Left colon (tissue), 2 donors: ENCODE results near the gene PLA2G6. TPM values are rescaled to one million over a fixed set of nuclear protein-coding genes. Genes with fewer than 3 reads are reported as not detected.
"Not testable (repeated sequence)": the region's sequence is repeated elsewhere in the genome, so short reads cannot be mapped to it uniquely, and the experiment has no call there.

ENCODE experiments used
- ATAC-seq: fragments of 200-7000 bp; cut with Tn5 transposase; one replicate; pipeline ENCODE4 v1.9.1; 2020; ENCODE audit warnings: mild to moderate bottlenecking, moderate library complexity
- DNase-seq, 2 donors: peaks; one replicate each; pipeline ENCODE4 v3.0.0-alpha.2; 2020
- intact Hi-C, 2 donors: fragments of 100-400 bp; cut with DNase I in 1 of 2; cut with micrococcal nuclease in 1 of 2; formaldehyde crosslinking; loops; one replicate each; pipeline versions ENCODE4 v1.11.2 to v1.14.0; 2022; cut with DNase I, micrococcal nuclease
- total RNA-seq, 2 donors: library from RNA; stranded (reverse); fragmentation: NEBNext Ultra II Directional; extraction: Animal tissue kit (Norgen Biotek cat#: 25700); gene quantifications; one replicate each; pipeline ENCODE4 v1.2.1, GENCODE V29; 2021
- donor health status: DM: no; HTN: no; CAD: no.
- donor health status: DM: yes; HTN: yes; CAD: no.

PLA2G6 gene
- total RNA-seq, 2 donors from 2014 or later, result 21.2 to 24.9 TPM

DNA sequence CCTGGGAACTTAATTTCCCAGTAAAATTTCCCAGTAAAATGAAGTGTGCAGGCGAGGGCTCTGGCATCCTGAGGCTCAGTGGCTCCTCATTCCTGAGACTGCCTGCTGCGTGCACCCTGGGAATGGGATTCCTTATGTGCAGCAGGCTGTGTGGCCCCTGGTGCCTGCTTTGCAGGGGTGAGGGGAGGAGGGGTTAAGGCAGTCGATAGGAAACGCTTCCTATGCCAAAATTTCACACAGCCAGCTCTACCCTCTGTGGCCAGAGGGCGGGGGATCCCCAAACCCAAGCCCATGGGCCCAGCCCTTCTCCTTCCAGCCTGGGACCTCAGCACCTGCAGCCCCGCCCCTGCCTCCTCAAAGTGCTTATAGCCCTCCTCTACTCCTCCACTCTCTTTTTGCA, 59.0 kb downstream of the PLA2G6 start:
- no peak for DNase-seq
- intact Hi-C loops, result loop anchor here in 1 of 2 donors (10.0 kb wide), 1 partner anchor 222 kb away; no protein-coding TSS in a partner anchor

DNA sequence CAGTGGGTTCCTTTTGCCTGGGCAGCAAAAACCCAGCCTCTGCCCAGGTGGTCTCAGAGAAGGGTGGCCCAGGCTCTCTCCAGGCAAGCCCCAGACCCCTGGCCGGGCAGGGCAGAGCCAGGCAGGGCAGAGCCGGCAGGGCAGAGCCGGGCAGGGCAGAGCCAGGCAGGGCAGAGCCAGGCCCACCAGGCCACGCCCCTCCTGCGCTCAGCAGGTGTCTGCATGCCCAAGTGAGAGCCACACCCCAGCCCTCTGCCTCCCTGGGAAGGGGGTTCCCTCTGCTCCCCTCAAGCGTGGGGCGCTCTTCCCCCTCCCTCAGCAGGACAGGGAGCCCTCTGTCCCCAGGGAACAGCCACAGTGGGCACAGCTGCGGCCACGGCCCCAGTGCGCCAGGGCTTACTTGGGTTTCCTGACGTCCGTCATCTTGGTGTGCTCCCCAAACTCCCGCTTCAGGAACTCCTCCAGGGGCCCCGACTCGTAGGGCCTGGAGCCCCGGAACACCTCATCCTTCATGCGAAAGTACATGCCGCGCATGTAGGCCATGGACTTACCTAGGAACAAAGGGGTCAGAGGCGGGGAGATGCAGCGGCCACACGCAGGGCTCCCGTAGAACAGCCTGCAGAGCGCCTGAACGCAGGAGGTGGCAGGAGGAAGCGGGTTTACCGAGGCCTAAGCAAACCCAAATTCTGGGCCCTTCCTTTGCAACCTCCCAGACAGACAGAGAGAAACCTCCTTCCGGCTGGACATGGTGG, 61.1 kb downstream of the PLA2G6 start:
- DNase-seq (peak; percentile 42 to 69), ATAC-seq (peak; percentile 92)
- intact Hi-C loops, result loop anchor here in 1 of 2 donors (10.0 kb wide), 1 partner anchor 224 kb away; no protein-coding TSS in a partner anchor

More for the DNA sequence above, 59.0 kb downstream of the PLA2G6 start:
- no peak for ATAC-seq

DNA sequence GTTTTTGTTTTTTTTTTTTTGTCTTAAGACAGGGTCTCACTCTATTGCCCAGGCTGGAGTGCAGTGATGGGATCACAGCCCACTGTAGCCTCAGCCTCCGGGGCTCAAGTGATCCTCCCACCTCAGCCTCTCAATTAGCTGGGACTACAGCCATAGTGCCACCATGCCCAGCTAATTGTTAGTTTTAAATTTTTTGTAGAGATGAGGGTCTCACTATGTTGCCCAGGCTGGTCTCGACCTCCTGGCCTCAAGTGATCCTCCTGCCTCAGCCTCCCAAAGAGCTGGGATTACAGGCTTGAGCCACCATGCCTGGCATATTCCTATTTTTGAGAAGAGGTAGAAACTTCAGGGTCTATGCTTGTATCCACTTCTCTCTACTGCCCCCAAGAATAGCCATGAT, 62.9 kb downstream of the PLA2G6 start:
- intact Hi-C loops, ATAC-seq, DNase-seq: not testable (repeated sequence)

DNA sequence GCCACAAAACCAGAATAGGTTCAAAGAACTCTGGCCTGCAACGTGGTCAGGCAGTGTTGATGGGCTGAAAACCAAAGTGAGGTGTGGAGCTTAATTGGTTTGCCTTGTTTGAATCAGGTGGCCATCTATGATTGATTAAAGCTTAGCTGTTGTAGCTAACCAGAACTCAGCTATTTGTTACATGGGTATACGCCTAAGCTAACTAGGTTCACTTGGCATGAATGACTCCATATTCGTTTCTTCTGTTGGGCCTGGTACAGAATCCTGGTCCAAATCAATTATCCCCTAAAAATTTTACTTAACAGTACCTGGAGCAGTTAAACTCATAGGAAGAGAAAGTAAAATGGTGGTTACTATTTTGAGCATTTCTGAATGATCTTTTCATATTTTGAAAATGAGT, 63.4 kb downstream of the PLA2G6 start:
- intact Hi-C loops, result no loop called here
- DNase-seq, result no peak

DNA sequence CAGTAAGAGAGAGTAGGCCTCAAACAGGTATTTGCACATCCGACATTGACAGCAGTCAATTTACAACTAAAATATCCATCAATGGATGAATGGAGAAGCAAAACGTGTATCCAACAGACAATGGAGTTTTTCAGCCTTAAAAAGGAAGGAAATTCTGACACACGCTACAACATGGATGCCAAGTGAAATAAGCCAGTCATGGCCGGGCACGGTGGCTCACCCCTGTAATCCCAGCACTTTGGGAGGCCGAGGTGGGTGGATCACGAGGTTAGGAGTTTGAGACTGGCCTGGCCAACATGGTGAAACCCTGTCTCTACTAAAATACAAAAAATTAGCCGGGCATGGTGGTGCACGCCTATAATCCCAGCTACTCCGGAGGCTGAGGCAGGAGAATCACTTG, 64.1 kb downstream of the PLA2G6 start:
- ATAC-seq, DNase-seq, intact Hi-C loops: not testable (repeated sequence)

More for the DNA sequence above, 63.4 kb downstream of the PLA2G6 start:
- no peak for ATAC-seq

DNA sequence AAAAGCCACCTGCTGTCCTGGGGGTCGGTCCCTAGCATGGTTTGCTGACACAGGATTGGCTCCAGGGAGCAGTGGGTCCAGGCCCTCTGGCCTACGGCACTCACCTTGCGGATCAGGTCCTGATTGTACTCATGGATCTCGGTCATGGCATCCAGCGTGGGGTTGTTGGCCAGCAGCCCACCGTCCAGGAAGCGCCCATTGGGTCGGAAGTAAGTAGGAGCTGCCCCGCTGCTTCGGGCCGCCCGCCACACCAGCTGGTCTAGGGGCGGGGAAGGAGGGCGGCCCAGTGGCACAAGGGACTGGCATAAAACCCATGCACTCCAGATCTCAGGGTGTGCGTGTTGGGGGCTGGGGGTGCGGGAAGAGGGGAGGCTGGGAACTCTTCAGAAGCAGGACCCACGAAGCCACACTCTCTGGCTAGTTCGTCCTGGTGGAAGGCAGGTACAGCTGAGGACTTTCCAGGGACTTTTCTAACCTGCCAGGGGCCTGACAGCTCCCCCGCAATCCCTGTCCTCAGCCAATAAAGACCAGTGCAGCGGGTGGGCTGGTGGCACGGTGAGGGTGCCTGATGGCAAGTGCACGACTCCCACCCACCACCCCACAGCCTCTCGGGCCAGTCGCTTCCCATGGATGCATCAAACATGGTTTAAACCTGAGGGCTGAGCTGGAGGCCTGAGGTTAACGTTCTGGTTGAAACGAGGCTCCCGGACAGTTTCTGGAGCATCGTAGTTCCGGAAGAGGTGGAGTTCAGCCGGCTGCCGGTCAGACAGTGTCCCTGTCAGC, 66.0 kb downstream of the PLA2G6 start:
- intact Hi-C loops, result no loop called here
- DNase-seq, result no peak
- no peak for ATAC-seq

DNA sequence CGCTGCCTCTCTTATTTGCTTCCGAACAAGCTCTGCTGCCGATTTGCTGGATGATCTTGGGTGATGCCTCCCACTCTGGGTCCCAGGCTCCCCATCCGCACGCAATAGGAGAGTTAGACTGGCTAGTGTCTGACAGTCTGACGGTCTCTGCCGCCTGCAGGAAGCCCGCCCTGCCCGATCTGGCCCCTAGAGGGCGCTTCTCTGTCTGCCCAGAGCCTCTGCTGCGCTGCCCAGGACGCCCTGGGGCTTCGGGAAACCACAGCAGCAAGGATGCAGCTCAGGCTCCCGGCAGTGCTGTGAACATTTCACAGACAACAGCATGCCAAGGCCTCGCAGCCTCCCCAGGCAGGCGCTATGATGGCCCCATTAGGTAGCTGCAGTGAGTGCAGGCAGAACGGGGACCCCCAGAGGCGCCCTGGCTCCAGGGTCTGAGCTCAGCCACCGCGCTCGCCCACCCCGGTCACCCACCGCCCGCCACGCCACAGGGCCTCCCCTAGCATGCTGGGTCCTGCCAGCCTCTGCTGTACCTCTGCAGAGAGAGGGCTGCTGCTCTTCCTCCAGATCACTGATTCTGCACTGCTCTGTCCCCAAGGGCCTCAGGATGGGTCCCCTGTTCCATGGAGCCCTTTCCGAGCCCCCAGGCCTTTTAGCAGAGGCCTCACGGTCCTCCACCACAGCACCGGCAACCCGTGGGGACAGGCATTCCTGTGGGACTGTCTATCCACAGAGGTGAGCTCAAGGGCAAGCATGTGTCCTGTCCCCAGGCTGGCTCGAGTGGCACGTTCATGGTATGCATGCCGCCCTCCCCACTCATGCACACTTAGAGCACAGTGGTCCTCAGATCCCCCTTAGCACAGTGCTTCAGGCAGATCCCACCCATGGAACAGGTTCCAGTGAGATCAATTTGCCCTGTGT, 66.9 kb downstream of the PLA2G6 start:
- ATAC-seq (peak; percentile 26), DNase-seq (peak; percentile 74 to 91)
- intact Hi-C loops, result no loop called here

DNA sequence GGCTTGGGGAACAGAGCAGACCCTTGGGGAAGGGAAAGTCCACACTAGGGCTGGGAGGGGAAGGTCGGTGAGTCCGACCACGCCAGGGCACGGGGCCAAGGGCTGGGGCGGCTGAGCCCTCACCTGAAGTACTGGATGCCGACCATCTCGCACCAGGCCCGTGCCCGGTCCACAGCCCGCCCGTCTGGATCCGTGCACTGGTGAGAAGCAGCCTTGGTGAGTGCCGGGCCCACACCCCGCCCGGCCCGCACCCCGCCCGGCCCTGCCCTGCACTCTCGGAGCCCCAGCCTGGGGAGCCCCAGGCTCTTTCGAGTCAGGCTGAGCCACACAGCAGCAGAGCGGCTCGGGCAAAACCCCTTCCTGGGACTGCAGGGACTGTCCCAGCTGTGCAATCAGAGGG, 69.2 kb downstream of the PLA2G6 start:
- intact Hi-C loops, result no loop called here
- peak; percentile 38 to 57 for DNase-seq
- ATAC-seq, result peak; percentile 33

DNA sequence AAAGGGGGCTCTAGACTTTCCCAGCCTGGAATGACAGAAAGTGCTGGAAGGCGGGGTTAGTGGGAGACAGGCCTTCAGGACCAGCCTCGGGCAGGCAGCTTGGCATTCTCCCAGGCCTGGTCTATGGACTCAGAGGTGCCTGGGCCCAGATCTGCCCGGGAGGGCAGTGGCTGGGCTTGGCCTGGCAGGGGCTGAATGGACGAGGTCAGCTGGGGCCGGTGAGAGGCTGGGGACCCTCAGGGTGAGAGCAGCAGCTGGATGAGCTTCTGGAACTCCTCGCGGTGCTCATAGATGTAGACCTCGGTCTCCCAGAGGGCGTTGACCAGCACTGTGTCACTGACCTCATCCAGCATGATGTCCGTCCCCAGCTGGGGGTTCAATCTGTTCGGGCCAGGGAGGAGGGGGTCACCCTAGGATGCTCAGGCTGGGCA, 69.7 kb downstream of the PLA2G6 start:
- intact Hi-C loops, result no loop called here
- ATAC-seq, result peak; percentile 27
- peak; percentile 70 to 72 for DNase-seq

DNA sequence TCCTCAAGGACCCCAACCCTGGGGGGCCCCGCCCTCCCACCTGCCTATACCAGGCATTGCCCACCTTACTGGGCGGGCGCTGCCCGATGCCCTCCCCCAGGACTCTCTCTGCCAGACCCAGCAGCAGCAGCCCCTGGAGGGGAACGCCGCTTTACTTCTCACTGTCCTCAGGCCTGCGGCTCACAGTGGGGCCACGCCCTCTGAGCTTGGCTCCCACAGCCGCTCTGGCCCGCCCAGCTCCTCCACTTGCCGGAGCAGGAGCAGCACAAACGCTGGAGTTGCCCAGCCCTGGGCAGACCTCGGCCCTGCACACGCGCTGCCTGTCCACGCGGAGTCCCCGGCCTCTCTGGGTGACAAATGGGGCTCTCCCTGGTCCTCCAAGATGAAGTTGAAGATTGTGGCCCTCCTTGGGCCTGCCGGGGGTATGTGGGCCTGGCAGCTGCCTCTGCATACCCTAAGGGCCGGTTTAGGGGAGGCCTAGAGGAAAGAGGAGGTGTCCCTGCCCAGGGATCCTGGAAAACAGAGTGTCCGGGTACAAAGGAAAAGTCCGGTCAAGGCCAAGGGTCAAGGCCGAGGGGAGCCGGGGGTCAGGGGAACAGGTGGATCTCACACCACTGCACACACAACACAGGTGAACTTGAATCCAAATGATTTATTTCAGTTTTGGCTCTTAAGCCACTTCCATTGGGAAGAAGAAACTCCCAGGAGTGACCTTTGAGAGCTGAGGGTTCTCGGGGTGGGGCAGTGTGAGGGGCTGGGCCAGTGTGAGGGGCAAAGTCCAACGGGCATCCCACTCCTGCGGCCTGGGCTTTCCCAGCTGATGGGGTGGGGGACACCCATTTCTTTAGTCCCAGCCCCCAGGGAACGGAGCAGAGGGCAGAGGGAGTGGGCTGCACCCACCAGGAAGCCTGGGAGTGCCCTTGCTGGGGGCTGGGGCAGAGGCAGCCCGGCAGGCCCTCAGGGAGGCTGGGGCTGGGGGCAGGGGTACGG, 70.5 kb downstream of the PLA2G6 start:
- peak; percentile 64 for ATAC-seq

DNA sequence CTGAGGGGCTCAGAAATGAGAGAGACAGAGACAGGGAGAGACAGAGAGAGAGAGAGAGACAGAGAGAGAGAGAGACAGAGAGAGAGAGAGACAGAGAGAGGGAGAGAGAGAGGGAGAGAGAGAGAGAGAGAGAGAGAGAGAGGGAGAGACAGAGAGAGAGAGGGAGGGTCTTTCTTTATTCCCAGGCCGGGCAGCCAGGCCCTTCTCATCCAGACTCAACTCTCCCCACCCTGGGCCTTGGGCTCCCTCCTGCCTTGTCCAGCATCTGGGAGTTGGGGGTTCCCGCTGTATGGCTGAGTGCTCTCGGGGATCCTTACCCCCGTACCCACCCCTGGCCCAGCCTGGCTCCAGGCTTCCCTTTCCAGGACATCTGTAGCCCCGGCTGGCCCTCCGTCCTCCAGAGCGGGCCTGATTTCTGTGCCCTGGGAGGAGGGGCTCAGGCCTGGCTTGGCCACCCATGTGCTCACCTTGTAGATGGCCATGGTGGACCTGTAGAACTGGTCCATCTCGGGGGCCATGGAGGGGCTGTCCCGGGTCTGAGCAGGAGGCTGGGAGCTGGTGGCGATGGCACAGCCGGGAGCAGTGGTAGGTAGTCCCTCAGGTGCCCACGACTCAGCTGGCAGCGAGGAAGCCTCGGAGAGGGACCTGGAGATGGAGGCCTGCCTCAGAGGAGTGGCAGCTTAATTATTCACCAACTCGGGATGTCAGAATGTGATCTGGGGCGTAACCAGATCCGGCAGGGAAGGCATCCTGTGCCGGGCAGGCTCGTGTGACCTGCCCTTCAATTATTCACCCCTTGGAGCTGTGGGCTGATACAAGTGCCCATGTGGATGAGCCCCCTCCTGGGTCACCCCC, 71.4 kb downstream of the PLA2G6 start, which contains the start of gene BAIAP2L2:
BAIAP2L2 (minus strand) TSS at position 677 of the 855 bp plus-strand sequence; CDS start at position 518, 159 bp downstream.
- DNase-seq (peak; percentile 74 to 82), ATAC-seq (peak; percentile 65)
- intact Hi-C loops, result no loop called here

More for the DNA sequence above, 70.5 kb downstream of the PLA2G6 start:
- DNase-seq, result peak; percentile 73 to 79
- intact Hi-C loops, result no loop called here

DNA sequence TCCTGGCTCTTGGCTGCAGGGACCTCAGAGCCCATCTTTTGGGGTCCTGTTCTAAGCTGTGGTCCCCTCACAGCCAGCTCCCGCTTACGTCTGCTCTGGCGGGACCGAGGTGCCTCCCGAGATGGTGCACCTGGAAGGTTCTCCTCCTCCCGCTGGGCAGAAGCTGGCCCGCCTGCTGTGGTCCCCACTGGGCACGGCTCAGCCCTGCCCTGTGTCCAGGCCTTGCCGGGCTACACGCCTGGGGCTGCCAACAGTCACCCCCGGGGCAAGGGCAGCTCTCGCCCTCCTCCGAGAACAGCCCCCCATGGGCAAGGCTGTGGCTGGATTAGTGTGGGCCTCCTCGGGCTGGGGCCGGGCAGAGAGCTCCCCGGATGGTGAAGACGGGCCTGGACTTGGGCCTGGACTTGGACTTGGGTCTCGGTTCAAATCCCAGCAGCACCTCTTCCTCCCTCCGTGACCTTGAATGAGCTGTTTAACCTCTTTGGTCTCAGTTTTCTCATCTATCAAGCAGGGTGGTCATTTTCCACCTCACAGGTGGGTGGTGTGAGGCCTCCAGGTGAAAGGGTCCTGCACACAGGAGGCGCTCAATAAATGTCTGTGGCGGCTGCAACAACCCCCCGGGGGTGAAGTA, 72.1 kb downstream of the PLA2G6 start:
- intact Hi-C loops, result no loop called here
- no peak for DNase-seq
- no peak for ATAC-seq

DNA sequence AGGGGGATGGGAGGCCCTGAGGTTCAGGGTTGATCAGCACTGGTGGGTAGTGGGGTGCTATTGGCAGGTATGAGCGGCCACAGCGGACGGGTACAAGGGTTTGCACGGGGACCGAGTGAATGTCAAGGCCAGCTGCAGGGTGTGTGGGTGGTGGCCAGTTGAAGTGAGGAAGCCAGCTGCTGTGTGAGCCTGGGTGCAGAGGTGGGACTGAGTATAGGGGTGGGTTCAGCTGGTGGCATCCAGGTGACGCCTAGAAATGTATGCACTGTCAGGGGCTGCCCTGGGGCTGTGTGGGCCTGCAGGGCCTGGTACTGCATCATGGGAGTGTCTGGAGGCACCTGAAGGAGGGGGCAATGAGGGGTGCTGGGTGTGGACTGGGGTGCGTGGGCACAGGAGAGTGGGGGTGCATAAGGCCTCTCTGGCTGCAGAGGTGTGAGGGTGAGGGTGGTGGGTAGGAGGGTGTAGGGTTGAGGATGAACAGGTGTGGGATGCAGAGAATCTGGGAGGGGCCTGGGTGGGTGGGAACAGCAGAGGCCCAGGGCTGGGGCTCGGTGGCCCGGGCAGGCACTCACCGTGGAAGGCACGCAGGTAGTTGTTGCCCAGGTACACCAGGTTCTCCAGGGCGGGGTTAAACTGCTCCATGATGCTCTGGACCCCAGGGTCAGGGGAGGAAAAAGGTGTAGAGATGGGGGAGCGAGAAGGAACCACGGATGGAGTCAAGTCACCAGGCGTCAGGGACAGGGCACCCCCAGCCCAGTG, 72.9 kb downstream of the PLA2G6 start:
- intact Hi-C loops, result no loop called here
- DNase-seq (peak; percentile 27 to 56), ATAC-seq (no peak)

DNA sequence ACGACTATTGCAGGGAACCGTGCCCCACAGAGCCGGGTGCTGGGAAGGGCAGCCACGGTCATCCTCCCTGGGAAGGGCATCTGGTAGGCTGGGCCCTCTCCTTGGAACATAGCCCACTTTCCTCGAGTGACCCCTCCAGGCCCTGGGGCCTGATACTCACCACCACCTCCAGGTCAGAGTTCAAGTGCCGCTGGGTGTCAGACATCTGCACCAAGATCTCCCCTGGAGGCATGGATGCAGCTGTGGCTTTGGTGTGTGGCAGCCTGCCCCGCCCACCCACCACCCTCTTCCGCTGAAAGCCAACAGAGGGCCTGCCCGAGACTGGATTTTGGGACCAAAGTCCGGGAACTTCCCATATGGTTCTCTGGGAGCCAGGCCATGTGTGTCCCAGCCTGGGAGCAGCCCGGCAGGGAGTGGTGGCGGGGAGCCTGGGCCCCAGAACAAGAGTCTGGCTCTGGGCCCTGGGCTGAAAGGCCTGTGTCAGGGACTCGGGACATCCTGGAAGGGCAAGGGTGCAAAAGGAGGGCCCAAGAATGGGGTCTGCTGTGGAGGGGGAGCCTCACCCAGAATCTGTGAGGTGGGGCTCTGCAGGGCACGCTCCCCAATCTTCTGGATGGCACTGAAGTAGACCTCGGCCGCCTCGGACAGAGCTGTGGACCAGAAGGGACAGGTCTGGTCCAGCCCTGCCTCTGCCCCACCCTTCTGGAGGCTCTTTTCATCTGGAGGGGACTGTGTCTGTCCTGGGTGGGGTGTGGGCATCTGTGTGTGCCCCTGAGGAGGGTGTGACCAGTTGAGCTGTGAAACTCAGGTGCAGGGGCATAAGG, 73.7 kb downstream of the PLA2G6 start:
- intact Hi-C loops, result no loop called here
- peak; percentile 46 for ATAC-seq
- DNase-seq, result peak; percentile 74 to 88
